Stimulated activated CD8-positive, alpha-beta memory T cell treated with anti-CD3 and anti-CD28 coated beads, Interleukin-12 subunit alpha, Interleukin-12 subunit beta, amount 100 ng/mL, for 24 hours (primary cell): ENCODE measurements around the gene FAM20A.

Source experiments
- DNase-seq: peaks from one replicate; pipeline ENCODE4 v3.0.0-alpha.2; 2020; ENCODE audit errors: extremely low read depth

Gene FAM20A

GRCh38 chr17:68566442-68566738, 34.8 kb downstream of the FAM20A start:
- DNase-seq, result no peak

- no peak for DNase-seq
Measured at GRCh38 chr17:68565661-68566441, 35.3 kb downstream of the FAM20A start.

DNA sequence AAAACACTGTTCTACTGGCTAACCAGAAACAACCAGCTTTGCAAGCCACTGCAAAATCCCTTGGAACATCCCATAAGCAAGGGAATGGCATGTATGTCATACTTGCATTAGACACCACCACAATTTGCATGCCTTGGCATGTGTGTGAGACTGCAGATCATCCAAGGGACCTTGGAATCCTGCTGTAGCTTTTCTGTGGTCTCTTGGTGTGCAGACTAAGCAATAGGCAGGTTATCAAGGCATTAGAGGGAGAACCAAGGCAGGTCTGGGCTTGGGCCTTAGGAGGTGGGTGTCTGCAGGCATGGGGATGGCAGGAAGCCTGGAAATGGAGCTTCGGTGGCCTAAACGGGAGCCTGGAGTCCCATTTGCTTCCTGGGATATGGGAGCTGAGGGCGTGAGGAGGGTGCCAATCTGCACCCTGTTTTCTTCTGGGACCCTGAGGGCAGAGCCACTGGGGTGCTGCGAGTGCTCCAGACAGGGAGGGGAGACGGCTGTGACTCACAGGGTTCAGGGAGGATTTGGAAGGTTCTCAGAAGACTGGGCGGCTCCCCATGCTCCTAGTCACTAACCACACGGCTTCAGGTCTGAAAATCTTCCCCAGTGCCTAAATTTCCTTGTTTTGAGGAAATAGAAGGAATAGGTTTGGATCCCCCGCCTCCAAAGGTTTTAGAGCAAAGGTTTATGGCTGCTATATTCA, 36.6 kb downstream of the FAM20A start:
- DNase-seq, result no peak

DNA sequence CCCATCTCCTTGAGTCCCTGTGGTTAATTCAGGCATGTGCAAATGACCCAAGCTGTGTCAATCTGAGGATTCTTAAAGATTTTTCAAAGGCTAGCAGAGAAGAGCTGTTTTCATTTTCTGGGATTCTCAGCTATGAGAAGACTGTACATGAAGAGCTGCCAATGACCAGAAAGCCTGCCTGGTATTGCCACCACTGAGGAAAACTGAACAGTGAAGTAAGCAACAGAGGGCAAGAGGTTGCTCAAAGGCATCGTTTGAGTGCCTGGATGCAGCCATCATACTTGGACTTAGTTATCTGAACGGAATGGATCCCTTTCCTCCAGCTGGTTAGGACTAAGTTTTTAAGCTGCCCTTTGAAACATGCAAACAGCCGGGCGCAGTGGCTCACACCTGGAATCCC, 38.4 kb downstream of the FAM20A start:
- DNase-seq, result no peak

- DNase-seq, result no peak
Measured at GRCh38 chr17:68560966-68561720, 40.0 kb downstream of the FAM20A start.

GRCh38 chr17:68559316-68559715, 41.9 kb downstream of the FAM20A start:
- no peak for DNase-seq

DNA sequence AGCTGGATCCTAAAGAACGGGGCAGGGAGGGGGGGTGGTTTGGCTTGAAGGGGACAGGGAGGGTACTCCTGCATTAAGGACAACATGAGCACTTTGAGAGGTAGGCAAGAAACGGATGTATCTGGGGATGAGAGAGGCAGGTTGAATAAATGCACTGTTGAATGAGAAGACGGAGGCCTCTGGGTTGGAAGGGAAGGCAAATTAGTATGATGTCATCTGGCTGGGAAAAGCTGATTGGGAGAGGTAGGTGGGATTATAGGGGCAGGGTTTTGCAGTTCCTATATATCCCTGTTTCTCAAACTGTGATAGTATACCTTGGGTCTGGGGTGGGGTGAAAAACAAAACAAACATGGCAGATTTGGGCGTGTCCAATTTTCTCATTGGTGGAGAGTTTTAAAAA, 44.6 kb downstream of the FAM20A start:
- no peak for DNase-seq

DNA sequence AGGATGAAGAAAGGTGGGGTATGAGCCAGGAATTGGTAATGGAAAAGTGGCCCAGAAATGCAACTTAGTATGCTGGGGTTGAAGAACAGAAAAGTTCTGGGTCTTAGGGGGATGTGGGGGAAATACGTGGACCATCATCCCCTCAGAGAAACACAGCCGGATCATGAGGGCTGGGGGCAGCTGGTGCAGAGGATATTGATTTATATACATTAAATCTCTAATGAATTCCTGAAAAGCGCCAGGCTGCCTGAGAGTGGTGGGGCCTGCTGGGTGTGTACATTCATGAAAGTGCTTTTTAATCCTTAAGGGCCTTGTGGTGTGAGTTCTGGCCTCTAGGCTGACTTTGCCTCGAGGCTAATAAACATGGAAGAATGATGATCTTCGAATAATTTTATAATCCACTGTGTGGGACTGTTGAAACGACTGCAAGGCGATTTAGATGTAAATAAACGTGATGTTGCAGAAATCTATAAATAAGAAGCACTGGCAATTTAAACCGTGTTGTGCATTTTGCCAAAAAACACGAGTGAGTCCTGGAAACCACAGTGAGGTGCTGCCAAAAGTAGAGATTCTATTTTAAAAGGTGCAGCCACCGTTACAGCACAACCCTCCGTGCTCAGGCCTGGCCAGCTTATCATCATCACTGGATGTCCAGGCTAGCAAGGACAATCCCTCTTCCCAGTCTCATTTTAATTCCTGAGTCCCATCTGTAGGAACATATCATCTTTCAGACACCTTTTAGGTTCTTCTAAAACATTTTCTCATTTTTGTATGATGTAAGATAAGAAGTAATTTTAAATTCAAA, 56.9 kb downstream of the FAM20A start:
- DNase-seq, result no peak

DNA sequence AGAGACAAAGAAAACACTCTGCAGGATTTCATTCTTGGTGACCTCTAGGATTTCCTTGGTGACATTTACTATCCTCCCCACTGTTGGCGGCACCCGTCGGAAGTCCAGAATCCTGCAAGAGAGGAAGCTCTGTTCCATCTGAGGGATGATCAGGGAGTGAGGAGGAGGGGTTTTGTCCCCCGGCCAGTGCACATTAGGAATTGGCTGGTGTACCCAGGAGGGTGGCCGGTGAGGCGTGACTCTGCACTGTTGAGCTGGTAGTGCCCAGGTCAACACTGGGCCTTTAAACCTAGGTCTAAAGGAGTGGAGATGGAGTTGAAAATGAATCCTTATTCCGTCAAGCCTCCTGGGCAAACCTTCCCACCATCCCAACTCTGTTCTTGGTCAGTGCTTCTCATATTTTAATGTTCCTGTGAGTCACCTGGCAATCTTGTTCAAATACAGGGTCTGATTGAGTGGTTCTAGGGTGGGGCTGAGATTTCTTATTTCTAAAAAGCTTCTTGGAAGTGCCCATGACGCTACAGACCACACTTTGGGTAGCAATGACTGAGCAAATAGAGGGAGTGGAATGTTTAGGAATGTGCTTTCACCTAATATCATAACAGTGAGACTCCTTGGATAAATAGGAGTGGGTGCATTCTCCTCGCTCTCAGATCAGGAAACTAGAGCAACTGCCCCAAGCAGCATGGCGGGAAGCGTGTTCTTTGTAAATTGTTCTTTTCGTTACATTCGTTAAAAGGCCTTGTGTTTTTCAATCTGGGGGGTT, 58.3 kb downstream of the FAM20A start:
- no peak for DNase-seq

DNA sequence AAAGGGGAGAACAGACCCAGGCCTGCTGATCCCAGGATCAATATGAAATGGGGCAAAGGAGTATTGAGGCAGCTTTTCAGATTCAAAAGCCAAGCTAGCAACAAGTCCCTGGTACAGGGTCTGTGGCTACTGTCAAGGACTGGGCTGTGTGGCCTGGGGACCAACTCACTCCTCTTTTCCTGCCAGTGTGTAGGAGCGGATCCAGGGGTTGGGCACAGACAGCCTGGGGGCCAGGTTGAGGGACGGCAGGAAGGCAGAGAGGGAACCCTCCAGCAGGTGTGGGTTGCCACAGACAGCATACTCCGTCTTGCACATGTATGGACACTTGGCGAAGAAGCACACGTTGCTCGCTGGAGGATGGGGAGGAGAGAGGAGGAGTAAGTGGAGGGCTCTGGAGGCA, 59.4 kb downstream of the FAM20A start:
- no peak for DNase-seq

- DNase-seq, result no peak
Measured at GRCh38 chr17:68540981-68541380, 60.2 kb downstream of the FAM20A start.

DNA sequence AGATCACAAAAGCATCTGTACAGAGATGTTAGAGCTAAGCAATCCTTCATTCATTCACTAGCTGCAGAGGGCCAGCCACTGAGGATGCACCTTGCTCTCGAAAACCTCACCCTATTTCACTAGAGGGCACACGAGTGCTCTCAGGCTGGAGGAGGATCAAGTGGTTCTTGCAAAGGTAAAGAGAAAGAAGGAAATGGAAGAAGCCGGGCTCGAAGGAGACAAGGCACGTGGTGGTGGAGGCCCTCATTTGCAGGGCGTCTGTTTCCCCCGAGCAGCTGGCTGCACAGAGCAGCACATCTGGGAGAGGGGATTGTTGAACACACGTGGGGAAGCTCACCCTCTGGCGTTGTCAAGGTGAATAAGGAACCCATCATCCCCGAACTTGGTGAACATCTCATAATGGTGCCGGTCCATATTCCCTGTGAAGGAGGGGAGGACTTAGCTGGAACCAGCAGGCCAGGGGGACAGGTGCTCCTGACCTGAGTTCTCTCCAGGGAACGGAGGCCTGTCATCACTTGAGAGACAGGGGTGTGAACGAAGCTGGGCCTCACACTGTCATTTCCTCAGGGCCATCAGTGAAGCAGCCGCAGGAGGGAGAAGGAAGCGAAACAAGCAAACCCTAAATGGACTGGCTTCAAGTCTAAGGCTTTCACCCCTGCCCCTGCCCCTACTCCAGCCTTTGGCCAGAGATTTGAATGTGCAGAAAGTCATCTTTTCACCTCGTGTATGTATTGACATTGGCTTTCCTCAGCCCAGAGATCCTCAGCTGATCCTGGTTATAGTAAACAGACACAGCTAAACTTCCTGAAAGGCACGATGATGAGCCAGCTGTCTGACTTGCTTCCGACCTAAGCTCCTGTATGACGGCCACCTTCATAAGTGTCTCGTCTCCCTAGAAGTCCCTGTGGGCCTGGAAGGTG, 61.4 kb downstream of the FAM20A start:
- no peak for DNase-seq

- no peak for DNase-seq
Measured at GRCh38 chr17:68535922-68536321, 65.2 kb downstream of the FAM20A start.

GRCh38 chr17:68534695-68535088, 66.5 kb downstream of the FAM20A start:
- no peak for DNase-seq

- DNase-seq, result no peak
Measured at GRCh38 chr17:68533887-68534694, 67.1 kb downstream of the FAM20A start.

DNA sequence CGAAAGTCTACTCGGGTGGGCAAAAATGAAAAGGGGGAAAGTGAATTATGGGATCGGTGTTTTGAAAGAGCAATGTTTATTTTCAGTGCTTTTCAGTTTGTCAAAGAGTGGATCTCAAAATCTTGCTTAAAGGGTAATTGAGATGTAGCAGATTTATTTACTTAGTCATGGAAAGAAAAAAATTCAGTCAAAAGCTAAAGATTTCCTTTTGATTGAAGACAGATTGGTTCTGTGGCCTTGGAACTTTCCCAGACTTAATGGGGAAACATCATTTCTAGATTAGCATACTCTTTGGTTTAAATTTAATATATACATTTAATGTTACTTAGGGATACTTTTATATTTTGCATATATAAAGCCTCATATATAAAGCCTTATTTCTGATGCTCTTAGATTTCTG, 68.3 kb downstream of the FAM20A start:
- no peak for DNase-seq

- DNase-seq, result no peak
Measured at GRCh38 chr17:68531252-68531651, 69.9 kb downstream of the FAM20A start.

DNA sequence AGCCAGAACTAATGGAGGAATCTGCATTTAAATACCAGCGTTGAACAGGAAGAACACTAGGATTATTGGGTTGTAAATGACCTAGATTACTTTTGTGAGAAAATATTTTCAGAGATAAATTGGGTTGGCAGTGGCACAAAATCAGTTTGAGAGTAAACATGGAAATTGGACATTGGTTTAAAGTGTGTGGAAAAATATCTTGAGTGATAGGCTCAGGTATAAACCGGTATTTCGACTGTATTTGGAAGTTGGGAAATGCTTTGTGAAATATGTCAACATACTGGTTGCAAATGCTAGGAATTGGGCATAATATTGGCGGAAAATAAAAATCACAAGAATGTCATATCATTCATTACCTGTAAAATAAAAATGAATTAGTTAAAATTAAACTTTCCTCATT, 73.9 kb downstream of the FAM20A start:
- DNase-seq, result no peak

- DNase-seq, result no peak
Measured at GRCh38 chr17:68526548-68526947, 74.6 kb downstream of the FAM20A start.
